ENCODE results near the gene TCTA. TPM values are rescaled to one million over a fixed set of nuclear protein-coding genes. Genes with fewer than 3 reads are reported as not detected.

The TCTA gene
- total RNA-seq, 4 donors from 2014 or later, result 22.0 to 29.8 (median 26.2) TPM

DNA sequence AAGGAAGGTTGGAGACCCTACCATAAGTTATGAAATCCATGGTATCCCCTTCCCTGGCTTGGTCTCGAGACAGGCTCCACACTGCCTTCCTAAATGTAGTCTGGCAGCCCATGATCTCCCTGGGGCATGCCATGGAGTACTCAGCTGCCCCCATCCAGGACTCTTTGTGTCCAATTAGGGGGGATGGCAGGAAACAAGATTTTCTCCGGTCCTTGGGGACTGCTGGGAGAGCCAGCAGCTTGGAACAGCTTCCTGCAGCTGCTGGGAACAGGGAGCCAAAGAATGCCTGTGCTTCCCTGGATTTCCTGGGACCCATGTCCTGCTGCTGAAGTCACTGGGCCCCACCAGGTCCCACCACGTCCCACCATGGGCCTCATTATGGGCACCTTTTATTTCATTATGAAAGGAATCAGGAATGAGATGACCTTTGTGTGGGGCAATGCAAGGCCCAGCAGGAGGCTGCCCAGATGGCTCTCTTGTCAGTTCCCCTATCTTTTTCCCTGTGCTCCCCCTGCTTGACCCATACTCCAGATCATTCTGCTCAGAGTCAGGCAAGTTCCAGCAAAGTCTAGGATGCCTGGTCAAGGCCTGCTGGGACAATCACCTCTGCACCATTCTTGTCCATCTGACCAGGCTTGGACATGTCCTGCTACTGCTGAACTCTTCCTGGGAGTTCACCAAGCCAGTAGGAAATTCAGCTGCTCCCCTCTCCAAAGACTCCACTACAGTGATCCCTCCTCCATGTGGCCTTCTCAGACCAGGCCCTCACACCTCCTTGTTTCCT lies 42.9 kb downstream of the TCTA start:
- intact Hi-C loops (cut with DNase I), result no loop called here
- H3K4me1 ChIP-seq, result peaks cover 7 to 13% (median 12%) of the 10 kb centered on the region in 4 donors
- H3K27me3 ChIP-seq, result no peaks in the 10 kb centered on the region
- no peak overlapping the region for H3K27ac ChIP-seq (replicated peaks in 1 of 4)
- no peak overlapping the region for H3K4me3 ChIP-seq
- 58% methylated on average over 3 of the region's 3 CpGs for WGBS
- TF ChIP-seq EP300 (IDR thresholded peaks at IDR 0.05), result no peak
- no peak for TF ChIP-seq POLR2A (IDR thresholded peaks at IDR 0.05; ENCODE audit: low read depth)
- TF ChIP-seq POLR2AphosphoS5 (IDR thresholded peaks at IDR 0.05), result no peak
- TF ChIP-seq, protein P1, sequence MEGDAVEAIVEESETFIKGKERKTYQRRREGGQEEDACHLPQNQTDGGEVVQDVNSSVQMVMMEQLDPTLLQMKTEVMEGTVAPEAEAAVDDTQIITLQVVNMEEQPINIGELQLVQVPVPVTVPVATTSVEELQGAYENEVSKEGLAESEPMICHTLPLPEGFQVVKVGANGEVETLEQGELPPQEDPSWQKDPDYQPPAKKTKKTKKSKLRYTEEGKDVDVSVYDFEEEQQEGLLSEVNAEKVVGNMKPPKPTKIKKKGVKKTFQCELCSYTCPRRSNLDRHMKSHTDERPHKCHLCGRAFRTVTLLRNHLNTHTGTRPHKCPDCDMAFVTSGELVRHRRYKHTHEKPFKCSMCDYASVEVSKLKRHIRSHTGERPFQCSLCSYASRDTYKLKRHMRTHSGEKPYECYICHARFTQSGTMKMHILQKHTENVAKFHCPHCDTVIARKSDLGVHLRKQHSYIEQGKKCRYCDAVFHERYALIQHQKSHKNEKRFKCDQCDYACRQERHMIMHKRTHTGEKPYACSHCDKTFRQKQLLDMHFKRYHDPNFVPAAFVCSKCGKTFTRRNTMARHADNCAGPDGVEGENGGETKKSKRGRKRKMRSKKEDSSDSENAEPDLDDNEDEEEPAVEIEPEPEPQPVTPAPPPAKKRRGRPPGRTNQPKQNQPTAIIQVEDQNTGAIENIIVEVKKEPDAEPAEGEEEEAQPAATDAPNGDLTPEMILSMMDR (IDR thresholded peaks at IDR 0.05), result no peak
- no peak for DNase-seq (ENCODE audit: extremely low spot score)
- no peaks in the 10 kb centered on the region for H3K36me3 ChIP-seq
- H3K9me3 ChIP-seq, result no peaks in the 10 kb centered on the region

DNA sequence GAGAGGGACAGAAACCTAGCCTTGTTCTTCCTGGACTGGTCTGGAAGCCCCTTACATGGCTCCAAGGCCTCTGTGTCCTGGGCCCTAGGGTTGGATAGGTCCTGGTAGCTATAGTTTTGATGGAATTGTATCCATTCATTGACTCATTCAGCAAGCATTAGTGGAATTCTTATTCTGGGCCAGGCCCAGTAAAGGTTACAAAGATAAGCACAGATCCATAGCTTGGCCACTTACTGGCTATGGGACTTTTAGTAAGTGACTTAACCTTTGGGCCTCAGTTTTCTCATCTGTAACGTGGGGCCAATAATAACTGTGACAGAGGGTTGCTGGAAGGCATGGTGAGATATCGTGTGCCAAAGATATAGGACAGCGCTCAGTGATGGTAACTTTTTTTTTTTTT lies 44.2 kb downstream of the TCTA start:
- Histone ChIP-seq H3K4me3 (no peak overlapping the region), H3K27me3 (no peaks in the 10 kb centered on the region), H3K27ac (replicated peaks in 1 of 4) (no peak overlapping the region), H3K9me3 (no peaks in the 10 kb centered on the region), H3K4me1 (peaks cover 11 to 19% (median 15%) of the 10 kb centered on the region in 4 donors), H3K36me3 (no peaks in the 10 kb centered on the region)
- TF ChIP-seq, protein P1 (IDR thresholded peaks at IDR 0.05), result no peak
- TF ChIP-seq POLR2AphosphoS5 (IDR thresholded peaks at IDR 0.05) (no peak), POLR2A (IDR thresholded peaks at IDR 0.05; ENCODE audit: low read depth) (no peak), EP300 (IDR thresholded peaks at IDR 0.05) (no peak)
- WGBS, result no CpG with 5 or more reads among the region's 3 CpGs
- intact Hi-C loops (cut with DNase I), result no loop called here
- DNase-seq (ENCODE audit: extremely low spot score), result no peak

DNA sequence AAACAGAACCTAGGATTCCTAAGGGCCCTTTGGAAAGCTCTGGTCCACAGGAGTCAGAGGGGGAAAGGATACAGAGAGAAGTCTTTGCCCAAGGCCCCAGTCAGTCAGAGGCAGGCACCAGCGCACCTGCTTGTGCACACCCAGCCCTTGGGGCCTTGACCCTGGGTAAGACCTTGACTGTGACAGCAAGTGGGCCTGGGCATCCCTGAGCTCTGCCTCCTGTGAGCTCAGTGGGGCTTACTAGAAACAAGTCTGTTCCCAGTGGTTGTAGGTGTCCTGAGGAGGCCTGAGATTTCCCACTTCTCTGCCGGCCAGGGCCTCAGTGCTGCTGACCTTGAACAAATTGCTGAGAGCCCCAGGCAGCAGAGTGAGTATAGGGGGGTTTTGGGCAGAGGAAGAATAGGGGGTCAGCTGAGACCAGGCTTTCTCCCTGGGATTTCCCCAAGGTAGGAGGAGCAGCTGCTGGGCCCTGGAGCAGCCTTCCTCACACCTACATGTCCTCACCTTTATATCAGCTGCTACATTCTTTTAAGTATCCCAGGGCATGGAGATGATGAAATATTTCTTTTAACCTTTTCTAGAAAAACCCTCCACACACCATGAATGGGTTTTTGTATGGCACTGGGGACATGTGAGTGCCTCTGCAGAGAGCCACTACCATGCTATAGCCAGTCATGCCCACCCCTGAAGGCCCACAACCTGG lies 48.1 kb downstream of the TCTA start:
- 100% methylated on average over 1 of the region's 2 CpGs for whole genome bisulfite sequencing
- intact Hi-C loops (cut with DNase I), result no loop called here
- no peak overlapping the region for H3K27ac ChIP-seq (replicated peaks in 1 of 4)
- peaks cover 10 to 22% (median 10%) of the 10 kb centered on the region in 4 donors for H3K4me1 ChIP-seq
- H3K9me3 ChIP-seq, result no peaks in the 10 kb centered on the region
- no peaks in the 10 kb centered on the region for H3K36me3 ChIP-seq
- H3K4me3 ChIP-seq, result no peak overlapping the region
- TF ChIP-seq POLR2A (IDR thresholded peaks at IDR 0.05; ENCODE audit: low read depth) (no peak), POLR2AphosphoS5 (IDR thresholded peaks at IDR 0.05) (no peak), EP300 (IDR thresholded peaks at IDR 0.05) (no peak)
- TF ChIP-seq, protein P1 (IDR thresholded peaks at IDR 0.05), result no peak
- no peaks in the 10 kb centered on the region for H3K27me3 ChIP-seq
- DNase-seq (ENCODE audit: extremely low spot score), result no peak

DNA sequence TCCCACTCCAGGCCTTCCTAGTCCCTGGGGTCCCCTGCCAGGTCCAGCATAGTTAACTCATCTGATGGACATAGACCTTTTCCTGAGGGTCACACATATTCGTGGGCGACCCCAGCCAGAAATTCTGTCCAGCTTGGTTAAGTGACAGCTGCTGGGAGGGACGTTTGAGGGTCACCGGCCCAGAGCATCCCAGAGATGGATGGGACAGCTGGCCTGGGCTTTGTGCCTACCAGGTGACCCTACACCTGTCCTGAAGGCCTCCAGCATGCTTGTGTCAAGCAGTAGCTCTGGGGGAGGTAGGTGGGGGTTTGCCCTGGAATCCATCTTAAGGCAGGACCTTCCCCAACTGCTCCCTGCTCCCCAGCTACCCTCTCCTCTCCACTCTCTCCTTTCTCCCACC lies 48.7 kb downstream of the TCTA start:
- H3K9me3 ChIP-seq, result no peaks in the 10 kb centered on the region
- no peak for DNase-seq (ENCODE audit: extremely low spot score)
- intact Hi-C loops (cut with DNase I), result no loop called here
- H3K27me3 ChIP-seq, result no peaks in the 10 kb centered on the region
- no peak overlapping the region for H3K27ac ChIP-seq (replicated peaks in 1 of 4)
- no peak overlapping the region for H3K4me3 ChIP-seq
- no peaks in the 10 kb centered on the region for H3K36me3 ChIP-seq
- TF ChIP-seq POLR2AphosphoS5 (IDR thresholded peaks at IDR 0.05) (no peak), POLR2A (IDR thresholded peaks at IDR 0.05; ENCODE audit: low read depth) (no peak), EP300 (IDR thresholded peaks at IDR 0.05) (no peak)
- TF ChIP-seq, protein P1 (IDR thresholded peaks at IDR 0.05), result no peak
- H3K4me1 ChIP-seq, result peaks cover 8 to 26% (median 12%) of the 10 kb centered on the region in 4 donors
- WGBS, result 77% methylated on average over 4 of the region's 4 CpGs

Data from esophagus muscularis mucosa (tissue), 4 donors.